VCaP (cell line): Measurements from ENCODE around the gene LRIT1.

Experiments used
- H3K27ac ChIP-seq: fragments of 450-650 bp; 2 replicates; pipeline ENCODE4 v1.5.1; 2017
- TF ChIP-seq, protein P1 (sequence below): fragments of 450-650 bp; conservative IDR thresholded peaks from 2 replicates; pipeline ENCODE4 v1.5.1; 2017; ENCODE audit warnings: mild to moderate bottlenecking, moderate library complexity

Gene LRIT1

DNA sequence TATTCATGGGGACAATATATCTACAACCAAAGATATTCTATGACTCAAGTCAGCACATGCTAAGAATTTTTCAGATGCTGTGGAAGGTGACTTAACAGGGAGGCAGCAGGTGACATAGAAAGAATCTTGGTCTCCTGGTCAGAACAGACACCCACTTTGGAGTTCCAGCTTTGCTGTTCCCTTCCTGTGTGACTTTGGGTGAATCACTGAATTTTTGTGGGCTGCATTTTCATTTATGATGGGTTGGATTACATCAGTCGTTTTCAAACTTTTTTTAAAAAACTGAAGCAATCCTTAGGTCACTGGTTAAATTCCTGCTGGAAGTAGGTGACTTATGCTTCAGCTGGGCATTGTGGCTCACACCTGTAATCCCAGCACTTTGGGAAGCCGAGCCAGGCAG, 28.4 kb upstream of the LRIT1 start:
- peak overlapping the region; percentile 58 for H3K27ac ChIP-seq
- TF ChIP-seq, protein P1, sequence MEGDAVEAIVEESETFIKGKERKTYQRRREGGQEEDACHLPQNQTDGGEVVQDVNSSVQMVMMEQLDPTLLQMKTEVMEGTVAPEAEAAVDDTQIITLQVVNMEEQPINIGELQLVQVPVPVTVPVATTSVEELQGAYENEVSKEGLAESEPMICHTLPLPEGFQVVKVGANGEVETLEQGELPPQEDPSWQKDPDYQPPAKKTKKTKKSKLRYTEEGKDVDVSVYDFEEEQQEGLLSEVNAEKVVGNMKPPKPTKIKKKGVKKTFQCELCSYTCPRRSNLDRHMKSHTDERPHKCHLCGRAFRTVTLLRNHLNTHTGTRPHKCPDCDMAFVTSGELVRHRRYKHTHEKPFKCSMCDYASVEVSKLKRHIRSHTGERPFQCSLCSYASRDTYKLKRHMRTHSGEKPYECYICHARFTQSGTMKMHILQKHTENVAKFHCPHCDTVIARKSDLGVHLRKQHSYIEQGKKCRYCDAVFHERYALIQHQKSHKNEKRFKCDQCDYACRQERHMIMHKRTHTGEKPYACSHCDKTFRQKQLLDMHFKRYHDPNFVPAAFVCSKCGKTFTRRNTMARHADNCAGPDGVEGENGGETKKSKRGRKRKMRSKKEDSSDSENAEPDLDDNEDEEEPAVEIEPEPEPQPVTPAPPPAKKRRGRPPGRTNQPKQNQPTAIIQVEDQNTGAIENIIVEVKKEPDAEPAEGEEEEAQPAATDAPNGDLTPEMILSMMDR = no peak

DNA sequence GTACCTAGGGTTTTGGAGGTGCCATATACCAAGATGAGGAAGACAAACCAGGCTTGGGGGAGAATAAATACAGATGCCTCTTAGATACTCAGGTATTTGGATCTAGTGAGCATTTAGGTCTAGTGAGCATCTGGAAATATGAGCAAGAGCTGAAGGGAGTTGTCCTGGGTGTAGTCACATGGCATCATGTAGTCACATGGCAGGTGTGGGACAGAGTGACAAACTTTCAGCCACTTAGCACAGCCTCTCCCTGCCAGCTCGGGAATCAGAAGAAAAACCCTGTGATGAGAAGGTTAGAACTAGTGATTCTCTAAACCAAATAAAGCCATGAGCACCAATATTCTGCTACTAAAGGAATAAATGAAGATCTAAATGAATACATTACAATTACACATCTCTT, 27.8 kb upstream of the LRIT1 start:
- H3K27ac ChIP-seq = no peak overlapping the region
- TF ChIP-seq, protein P1 = no peak

DNA sequence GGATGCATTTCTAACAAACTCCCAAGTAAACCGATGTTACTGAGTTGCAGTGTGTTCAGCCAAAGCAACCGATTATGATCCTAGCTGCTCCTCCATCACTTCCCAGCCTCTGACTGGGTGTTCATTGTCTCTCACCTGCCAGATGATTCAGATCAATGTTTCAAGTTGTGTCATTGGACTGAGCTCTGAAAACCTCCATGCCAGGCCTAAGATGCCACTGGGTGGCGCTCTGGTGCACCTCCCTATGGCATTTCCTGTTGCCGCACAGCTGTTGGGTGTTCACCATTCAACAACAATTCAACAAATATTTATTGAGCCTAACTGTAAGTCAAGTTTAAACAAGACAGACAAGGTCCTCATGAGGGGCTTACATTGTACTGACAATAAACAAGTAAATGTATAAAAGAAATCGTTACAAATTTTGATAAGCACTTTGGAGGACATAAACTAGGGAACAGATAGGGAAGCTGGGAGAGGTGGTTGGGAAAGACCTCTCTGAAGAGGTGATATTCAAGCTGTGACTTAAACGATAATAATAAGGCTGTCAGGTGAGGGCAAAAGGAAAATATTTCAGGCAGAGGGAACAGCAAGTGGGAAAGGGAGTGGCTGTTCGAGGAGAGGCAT, 26.3 kb upstream of the LRIT1 start:
- no peak overlapping the region for H3K27ac ChIP-seq
- TF ChIP-seq, protein P1 = peak; percentile 30; the same call in 1 of the 2 replicates

DNA sequence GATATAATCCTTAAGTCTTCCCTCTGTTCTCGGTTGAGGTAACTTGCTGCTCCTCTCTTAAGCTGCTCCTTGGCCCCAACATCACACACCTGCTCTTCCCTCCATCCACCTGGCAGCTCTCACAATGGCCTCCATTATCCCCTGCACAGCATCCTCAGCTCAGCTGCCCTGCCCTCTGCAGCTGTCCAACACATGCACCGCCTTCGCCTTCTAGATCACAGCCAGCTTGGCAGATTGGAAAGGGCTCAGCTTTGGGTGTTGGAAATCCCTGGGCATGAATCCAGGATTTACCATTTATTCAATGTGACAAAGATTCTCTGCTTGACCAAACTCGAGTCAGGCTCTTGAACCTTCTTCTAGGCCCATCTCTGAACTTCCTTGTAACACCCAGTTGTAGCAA, 24.1 kb upstream of the LRIT1 start:
- TF ChIP-seq, protein P1 = no peak
- no peak overlapping the region for H3K27ac ChIP-seq

DNA sequence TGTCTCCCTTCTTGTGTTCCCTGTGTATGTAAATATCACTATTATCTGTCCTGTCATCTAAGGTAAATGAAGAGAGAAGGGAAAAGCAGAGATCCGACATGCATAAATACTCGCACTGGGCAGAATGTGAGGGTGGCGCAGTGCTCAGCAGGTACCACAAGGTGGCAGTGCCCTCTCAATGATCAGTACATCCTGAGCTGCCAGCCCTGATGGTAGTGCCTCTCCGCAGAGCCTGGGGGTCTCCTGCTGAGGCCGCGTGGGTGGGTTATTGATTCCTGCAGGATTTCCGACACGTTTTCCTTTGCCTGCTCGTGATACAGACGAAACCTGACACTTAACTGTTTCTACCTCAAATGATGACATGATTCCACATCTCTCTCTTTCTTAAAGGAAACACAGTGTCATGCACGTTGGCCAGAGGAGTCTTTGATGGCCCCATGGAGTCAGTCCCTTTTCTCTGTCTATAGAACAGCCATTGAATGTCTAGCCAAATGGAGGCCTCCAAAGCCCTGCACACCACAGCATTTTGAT, 23.3 kb upstream of the LRIT1 start:
- TF ChIP-seq, protein P1 = peak; percentile 95
- no peak overlapping the region for H3K27ac ChIP-seq

DNA sequence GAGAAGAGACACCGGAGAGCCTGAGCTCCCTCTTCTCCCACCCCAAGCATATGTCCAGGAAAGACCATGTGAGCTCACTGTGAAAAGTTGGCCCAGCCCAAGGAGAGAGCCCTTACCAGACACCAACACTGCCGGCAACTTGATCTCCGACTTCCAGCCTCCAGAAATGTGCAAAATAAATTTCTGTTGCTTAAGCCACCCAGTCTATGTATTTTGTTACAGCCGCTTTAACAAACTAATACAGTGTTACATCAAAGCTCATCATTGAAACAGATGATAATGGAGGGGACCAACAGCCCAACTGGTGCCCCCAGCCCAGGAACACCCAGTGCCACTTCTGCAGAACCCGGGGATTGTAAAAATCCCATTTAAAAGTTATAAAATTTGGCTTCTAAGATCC, 22.4 kb upstream of the LRIT1 start:
- no peak overlapping the region for H3K27ac ChIP-seq
- TF ChIP-seq, protein P1 = no peak

DNA sequence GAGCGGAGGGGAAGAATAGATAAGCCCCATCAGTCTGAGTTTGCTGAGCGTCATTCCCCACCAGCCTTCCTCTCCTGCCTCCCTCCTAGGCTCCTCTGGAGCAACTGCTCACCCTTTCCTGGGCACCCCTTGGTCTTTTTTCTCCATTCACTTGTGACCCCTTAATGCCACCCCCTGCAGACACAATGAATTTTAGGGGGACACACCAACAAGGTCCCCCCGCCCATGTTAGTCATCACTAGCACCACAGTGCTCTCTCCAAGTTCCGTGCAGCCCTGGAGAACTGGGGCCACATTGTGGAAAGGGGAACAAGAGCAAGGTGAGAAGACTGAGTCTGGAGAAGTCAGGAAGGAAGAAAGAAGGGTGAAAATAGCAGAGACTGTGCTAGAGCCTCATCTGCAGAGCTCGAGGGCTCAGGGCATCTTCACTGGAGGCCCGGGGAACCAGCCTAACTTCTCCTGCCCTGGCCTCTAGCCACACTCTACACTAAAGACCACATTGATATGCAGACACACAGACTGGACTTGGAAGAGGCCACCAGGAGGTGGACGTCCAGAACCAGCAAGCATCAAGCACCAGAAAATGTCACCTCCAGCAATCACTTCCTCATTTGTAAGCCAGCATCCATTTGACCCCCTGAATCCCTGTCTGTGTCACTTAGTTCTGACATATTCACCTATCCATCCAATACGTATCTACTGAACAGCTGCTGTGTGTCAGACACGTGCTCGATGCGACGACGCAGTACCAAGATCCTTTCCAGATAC, 21.0 kb upstream of the LRIT1 start:
- TF ChIP-seq, protein P1 = no peak
- no peak overlapping the region for H3K27ac ChIP-seq
